Activated CD4-positive, alpha-beta T cell treated with anti-CD3 and anti-CD28 coated beads, Interleukin-2, amount 50 U/mL, for 16 hours (primary cell): Measurements from ENCODE around the gene RBM26.
A peak's percentile ranks its signal among the peaks of the same experiment; 100 is the strongest.
"Not testable (repeated sequence)": the region's sequence is repeated elsewhere in the genome, so short reads cannot be mapped to it uniquely, and the experiment has no call there.

Experiments
- DNase-seq: peaks from one replicate; pipeline ENCODE4 v3.0.0-alpha.2; 2020

RBM26 gene

DNA sequence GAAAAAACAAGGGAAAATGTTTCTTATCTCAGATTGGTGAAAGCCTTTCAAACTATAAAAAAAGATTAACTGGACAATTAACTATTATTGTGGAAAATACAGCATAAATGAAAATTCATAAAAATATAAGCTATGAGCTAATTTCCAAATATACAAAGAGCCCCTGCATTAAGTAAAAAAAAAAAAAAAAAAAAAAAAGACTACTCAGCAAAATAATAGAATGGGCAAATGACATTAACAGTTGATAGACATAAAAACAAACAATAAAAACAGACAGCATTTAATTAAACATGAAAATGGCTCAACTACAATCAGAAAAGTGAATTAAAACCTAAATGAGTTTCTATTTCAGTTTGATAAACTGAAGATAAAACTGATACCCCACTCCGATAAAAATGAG is 77.5 kb downstream of the RBM26 start:
- DNase-seq, result no peak

- no peak for DNase-seq
Measured at GRCh38 chr13:79320433-79320832, 85.6 kb downstream of the RBM26 start.

GRCh38 chr13:79318664-79319063 is 87.4 kb downstream of the RBM26 start:
- no peak for DNase-seq

GRCh38 chr13:79317856-79318255 is 88.2 kb downstream of the RBM26 start:
- no peak for DNase-seq

DNA sequence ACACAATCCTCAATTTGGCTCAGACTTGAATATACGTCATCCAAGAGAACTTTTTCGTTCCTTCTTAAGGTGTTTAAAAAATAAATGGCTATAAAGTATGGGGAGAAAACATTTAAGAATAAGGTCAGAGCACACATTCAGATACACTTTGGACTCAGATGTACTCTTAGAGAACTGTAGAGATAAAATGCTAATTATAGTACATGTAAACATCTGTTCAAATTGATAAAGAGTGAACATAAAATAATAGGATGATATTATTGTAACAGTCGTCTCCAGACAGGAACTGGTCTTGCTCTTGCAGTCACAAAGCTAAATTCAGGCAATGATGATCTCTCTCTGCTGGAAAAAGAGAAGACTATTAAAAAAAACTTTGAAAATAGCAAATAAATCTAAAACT is 91.4 kb downstream of the RBM26 start:
- DNase-seq, result no peak

GRCh38 chr13:79312340-79312855 is 93.7 kb downstream of the RBM26 start:
- no peak for DNase-seq

DNA sequence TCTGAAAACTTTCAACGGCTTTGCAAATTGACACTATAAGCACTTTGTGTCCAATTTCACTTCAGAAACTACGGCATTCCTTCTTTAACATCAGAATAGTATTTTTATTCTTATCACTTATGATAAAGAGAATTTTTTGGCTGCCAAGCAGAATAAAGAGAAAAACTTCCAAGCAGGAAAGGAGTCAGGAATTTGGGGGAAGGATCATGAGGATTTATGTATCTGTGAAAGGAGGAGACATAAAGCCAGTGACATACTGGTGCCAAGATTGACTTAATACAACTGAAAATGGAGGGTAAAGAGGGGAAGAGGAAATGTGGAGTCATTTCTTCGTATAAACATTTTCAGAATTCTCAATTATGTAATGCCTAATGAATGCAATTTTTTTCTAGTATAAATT is 94.7 kb downstream of the RBM26 start:
- DNase-seq, result no peak

DNA sequence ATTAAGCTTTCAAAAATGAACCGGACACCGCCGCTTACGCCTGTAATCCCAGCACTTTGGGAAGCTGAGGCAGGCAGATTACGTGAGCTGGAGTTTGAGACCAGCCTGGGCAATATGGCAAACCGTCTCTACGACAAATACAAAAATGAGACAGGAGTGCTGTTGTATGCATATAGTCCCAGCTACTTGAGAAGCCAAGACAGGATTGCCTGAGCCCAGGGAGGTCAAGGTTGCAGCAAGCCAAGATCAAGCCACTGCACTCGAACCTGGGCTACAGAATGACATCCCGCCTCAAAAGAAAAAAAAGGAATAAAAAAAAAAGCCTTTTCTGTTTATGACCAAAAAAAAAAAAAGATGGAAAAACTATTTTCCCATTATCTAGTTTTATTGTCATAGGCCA is 96.4 kb downstream of the RBM26 start:
- no peak for DNase-seq

DNA sequence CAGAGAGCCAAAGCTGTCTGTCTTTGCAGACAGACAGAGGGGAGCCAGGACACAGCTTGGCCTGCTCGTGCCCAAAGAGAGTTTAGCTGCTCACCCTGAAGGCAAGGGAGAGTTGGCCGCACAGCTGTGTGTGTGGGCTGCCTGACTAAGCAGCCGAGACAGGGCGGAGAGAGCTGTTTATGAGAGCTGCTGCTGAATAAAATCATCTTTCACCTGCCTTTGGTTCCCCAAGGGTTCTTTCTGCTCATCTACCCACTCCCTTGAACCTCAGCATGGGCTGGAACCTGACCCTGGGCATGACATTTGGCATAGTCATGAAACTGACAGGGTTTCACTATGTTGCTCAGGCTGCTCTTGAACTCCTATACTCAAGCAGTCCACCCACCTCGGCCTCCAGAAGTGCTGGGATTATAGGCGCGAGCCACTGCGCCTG is 98.2 kb downstream of the RBM26 start:
- no peak for DNase-seq

GRCh38 chr13:79307433-79307861 is 98.6 kb downstream of the RBM26 start:
- DNase-seq, result no peak

GRCh38 chr13:79306650-79307049 is 99.4 kb downstream of the RBM26 start:
- no peak for DNase-seq

- DNase-seq, result no peak
Measured at GRCh38 chr13:79297128-79297527, 108.9 kb downstream of the RBM26 start.

DNA sequence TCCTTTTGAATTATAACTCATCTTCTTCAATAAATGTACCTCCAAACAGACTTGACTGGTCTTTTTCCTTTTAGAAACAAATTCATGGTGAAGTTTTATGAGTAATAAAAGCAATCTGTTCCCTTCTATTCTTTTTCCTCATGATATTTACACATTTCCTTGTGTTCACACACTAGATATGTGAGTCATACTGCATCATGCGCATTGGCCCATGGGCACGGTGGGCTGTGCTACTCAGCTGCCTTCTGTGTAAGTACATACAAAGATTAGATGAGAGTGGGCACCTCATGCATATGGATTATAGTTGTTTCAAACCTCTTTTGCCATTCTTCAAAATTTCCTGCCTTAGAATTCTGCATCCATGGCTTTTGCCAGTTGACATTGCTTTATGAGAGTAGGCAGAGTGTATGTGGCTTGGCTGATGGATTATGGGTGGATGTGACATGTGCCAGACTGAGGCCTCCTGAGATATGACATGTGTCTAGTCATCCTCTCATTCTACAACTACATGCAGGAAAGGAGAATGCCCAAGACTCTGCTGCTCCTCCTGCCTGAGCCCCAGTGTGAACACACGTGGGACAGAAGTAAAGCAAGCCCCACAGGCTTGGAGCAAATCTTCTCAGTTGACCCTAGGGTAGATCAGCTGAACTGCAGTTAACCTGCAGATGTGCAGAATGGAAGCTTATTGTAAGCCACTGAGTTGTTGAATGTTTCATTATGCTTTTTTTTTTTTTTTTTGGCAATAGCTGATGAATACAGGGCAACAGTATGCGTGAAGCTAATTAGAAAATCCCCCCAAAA is 109.9 kb downstream of the RBM26 start:
- DNase-seq, result no peak

DNA sequence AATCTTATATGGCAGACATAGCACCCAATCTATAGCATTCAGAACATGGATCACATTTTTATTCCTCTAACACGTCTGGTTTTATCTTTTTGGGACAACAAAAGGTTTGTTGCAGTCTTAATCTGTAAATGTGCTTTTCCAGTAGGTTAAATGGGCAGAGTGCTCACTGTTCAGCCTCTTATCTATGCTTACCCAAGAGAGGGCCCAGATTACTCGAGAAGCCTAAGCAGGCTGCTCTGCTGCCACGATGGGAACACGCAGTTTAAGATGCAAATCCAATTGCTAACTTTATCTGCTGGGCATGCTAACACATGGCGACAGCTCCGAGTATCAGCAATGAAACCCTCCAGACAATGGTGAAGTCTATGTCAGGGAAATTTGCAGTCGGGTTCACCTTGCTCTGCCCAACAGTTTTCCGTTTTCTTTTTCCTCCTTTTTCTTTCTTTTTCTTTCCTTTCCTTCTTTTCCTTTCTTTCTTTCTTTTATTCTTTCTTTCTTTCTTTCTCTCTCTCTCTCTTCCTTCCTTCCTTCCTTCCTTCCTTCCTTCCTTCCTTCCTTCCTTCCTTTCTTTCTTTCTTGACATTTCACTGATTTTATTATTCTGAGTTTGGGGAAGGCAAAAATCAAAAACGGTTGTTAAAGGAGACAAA is 115.3 kb downstream of the RBM26 start:
- DNase-seq, result no peak

- no peak for DNase-seq
Measured at GRCh38 chr13:79289571-79289970, 116.5 kb downstream of the RBM26 start.

- DNase-seq, result no peak
Measured at GRCh38 chr13:79287939-79288795, 117.9 kb downstream of the RBM26 start.

- DNase-seq, result no peak
Measured at GRCh38 chr13:79285159-79285558, 120.9 kb downstream of the RBM26 start.

GRCh38 chr13:79283742-79284141 is 122.3 kb downstream of the RBM26 start:
- no peak for DNase-seq

- DNase-seq, result peak; percentile 28
Measured at GRCh38 chr13:79282976-79283375, 123.1 kb downstream of the RBM26 start.

GRCh38 chr13:79282508-79282907 is 123.5 kb downstream of the RBM26 start:
- DNase-seq, result no peak

DNA sequence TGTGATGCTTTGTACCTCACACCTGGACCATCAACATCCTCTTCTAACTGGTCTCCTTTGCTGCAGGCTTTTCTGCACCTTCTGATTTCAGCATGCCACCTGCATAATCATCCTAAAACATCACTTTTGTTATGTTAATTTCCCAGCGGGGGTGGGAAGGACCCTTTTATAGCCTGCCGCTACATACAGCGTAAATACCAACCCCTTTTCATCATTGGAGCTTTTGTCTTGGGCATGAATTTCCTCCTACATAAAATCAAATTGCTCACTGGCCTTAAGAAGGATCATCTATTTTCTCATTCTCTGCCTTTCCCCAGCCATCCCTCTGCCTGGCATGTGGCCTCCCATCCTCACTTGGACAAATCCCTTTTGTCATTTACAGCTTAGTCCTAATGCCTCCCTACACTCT is 124.7 kb downstream of the RBM26 start:
- no peak for DNase-seq

GRCh38 chr13:79279735-79280134 is 126.3 kb downstream of the RBM26 start:
- DNase-seq, result not testable (repeated sequence)

- no peak for DNase-seq
Measured at GRCh38 chr13:79273045-79273444, 133.0 kb downstream of the RBM26 start.
